ENCODE results near the gene PIK3C2A.
"Not testable (repeated sequence)": the region's sequence is repeated elsewhere in the genome, so short reads cannot be mapped to it uniquely, and the experiment has no call there.

Gene PIK3C2A

DNA sequence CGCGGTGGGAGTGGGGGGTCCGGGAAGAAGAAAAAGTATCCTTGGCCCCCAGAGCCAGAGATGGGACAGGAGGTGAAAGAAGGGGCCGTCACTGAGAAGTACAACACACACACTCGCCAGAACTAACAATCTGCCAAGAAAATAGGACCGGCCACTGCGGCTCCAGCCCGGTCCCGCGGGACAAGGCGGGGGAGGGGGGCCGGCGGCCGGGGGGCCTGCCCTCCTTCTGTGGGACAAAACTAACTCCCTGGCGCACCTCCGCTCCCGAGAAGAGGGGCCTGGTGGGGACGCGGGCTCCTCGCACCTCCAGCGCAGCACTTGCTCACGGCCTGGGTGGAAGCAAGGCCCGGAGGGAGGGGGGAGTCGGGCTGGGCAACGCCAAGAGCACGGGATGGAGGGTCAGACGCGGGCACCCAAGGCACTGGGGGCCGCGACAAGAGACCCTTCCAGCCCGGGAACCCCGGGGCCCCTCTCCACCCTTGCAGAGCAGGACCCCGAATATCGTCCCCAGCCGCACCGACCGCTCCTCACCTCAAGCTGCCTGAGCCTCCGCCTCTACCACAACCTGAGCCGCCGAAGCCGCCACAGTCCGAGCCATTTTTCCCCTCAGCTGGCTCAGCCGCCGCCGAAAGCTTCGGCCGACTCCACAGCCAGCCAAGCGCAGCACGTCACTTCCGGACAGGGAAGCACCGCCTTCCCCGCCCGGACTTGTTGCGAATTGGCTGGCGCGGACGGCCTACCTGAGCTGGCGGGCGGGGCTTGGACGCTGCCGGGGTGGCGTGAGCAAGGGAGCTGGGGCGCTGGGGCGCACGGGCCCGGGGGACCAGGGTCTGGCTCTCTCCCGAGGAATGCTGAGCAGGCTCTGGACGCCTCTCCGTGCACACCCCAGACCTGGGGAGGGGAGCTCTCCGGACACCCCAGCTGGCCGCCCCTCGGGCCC is at the start of gene PIK3C2A:
TSS of gene PIK3C2A (minus strand) at position 670 of the 940 bp plus-strand sequence. CDS start 38,245 bp downstream, outside the sequence.
- peak; percentile 81 to 84 (median 84) for DNase-seq (ENCODE audit: low read depth in 2 of 3, low spot score in 2 of 3)

DNA sequence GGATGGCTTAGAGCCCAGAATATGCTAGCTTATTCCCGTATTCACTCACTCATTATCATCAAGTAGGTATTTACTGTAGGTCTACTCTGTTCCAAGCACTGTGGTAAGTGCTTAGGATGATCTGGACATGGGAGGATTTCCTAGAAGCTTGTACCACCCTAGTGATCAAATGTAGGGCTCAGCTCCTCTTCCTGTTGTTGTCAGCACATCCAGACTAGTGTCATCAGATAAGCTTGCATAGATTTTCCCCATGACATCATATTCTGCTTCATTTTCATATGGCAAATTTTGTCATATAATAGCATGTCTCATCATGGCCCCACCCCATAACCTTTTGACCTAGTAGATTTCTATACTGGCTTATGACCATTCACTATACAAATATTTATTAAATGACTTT is 49.4 kb upstream of the PIK3C2A start:
- no peak for DNase-seq (ENCODE audit: low read depth in 2 of 3, low spot score in 2 of 3)

GRCh38 chr11:17256512-17256911 is 48.7 kb upstream of the PIK3C2A start:
- no peak for DNase-seq (ENCODE audit: low read depth in 2 of 3, low spot score in 2 of 3)

DNA sequence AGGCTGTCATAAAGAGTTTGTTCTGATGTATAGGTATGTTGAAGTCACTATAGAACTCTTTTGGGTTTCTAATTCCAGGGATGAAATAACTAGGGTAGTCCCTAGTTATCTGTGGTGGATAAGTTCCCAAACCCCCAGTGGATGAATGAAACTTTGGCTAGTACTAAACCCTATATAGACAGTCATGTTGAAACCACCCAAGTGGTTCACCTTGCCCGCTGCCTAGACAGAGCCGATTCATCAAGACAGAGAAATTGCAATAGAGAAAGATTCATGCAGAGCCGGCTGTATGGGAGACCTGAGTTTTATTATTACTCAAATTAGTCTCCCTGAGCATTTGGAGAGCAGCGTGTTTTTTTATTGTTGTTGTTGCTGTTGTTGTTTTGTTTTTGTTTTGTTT is 44.9 kb upstream of the PIK3C2A start:
- no peak for DNase-seq (ENCODE audit: low read depth in 2 of 3, low spot score in 2 of 3)

DNA sequence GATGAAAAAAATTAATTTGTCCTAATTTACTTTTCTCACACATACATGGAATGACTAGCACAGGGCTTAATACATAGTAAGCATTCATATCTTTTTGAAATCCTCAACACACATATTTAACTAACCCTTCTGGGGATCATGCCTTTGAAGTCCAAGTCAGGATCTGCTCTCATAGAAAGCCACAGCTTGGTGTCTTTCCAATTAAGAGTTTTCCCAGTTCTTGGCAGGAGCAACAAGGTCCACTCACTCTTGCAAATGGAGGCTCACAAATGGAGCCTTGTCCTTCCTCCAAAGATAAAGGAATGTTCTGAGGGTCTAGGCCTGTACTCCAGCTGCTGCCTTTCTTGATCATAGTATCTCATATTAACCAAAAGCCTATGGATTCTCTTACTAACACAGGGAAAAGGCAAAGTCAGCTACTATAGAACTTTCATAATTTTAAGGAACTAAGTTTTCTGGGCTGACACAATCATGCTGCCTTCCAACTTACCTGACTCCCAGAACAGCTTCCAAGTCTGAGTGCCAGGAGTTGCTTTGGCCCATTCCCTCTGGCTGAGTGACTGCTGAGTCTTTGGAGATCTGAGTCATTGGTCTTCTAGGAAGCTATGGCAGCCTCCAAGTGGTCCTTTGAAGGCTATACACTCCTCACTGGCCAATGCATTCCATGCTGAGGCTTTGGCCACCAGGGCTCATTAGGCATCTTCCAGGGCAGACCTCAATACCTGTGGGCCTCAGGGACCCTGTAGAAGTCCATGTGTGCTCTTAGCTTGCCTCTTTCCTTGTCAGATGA is 43.0 kb upstream of the PIK3C2A start:
- DNase-seq (ENCODE audit: low read depth in 2 of 3, low spot score in 2 of 3) = no peak

DNA sequence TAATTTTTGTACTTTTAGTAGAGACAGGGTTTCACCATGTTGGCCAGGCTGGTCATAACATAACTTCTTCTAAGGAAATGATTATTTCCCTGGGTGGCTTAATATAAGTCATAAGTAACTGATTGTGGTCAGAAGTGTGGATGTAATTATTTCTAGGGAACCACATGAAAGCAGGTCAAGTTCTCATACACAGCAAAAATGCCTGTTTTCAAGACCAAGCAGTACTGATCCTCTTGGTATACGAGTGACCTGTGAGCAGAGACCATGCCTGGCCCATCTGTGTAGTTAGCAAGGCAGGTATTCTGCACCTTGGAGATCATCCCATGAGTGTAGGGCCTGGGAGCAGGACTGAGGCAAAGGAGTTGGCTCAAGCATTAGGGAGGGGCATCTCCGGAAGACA is 36.3 kb upstream of the PIK3C2A start:
- DNase-seq (ENCODE audit: low read depth in 2 of 3, low spot score in 2 of 3) = no peak

DNA sequence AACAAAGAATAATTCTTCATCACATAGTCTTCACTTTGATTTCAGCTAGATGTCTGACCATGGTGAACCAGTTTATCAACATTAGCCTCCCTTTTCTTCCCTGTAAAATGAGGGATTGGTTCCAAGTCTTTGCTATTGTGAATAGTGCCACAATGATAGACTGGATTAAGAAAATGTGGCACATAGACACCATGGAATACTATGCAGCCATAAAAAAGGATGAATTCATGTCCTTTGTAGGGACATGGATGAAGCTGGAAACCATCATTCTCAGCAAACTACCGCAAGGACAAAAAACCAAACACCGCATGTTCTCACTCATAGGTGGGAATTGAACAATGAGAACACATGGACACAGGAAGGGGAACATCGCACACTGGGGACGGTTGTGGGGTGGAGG is 35.2 kb upstream of the PIK3C2A start:
- DNase-seq (ENCODE audit: low read depth in 2 of 3, low spot score in 2 of 3) = not testable (repeated sequence)

DNA sequence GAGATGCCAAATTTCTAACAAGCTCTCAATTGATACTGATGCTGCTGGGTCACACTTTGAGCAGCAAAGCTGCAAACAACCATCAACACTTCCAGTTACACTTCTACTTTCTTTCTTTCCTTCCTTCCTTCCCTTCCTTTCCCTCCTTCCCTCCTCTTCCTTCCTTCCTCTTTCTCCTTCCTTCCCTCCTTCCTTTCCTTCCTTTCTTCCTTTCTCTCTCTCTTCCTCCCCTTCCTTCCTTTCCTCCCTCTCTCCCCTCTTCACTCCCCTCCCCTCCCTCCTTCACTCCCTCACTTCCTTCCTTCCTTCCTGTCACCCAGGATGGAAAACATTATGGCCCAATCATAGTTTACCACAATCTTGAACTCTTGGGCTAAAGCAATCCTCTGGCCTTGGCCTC is 33.0 kb upstream of the PIK3C2A start:
- DNase-seq (ENCODE audit: low read depth in 2 of 3, low spot score in 2 of 3) = no peak

DNA sequence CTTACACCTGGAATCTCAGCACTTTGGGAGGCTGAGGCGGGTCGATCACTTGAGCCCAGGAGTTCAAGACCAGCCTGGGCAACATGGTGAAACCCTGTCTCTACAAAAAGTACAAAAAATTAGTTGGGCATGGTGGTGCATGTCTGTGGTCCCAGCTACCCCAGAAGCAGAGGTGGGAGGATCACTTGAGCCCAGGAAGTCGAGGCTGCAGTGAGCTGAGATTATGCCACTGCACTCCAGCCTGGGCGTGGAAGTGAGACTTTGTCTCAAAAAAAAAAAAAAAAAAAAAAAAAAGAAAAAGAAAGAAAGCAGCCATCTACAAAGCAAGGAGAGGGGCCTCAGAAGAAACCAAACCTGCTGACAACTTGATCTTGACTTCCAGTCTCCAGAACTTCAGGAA is 32.1 kb upstream of the PIK3C2A start:
- DNase-seq (ENCODE audit: low read depth in 2 of 3, low spot score in 2 of 3) = not testable (repeated sequence)

- no peak for DNase-seq (ENCODE audit: low read depth in 2 of 3, low spot score in 2 of 3)
Observed at GRCh38 chr11:17238377-17238776, 30.6 kb upstream of the PIK3C2A start.

DNA sequence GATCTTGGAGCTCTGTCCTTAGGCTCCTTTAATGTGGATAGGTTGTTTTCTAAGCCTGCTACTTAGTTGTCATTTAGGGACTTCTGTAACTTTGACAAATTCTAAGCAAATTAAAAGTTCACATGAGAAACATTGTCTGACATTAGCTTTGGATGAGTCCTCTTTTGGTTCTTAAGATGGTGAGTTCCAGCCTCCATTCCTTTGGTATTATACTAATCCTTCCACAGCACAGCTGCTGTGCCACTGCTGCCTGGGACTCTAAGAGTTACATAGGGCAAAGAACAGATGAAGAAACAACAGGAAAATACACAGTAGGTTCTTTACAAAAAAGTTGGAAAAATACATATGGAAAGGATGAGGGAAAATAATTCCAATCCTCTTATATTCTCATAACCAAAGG is 25.3 kb upstream of the PIK3C2A start:
- no peak for DNase-seq (ENCODE audit: low read depth in 2 of 3, low spot score in 2 of 3)

GRCh38 chr11:17230867-17231851 is 23.4 kb upstream of the PIK3C2A start:
- DNase-seq (ENCODE audit: low read depth in 2 of 3, low spot score in 2 of 3) = no peak

DNA sequence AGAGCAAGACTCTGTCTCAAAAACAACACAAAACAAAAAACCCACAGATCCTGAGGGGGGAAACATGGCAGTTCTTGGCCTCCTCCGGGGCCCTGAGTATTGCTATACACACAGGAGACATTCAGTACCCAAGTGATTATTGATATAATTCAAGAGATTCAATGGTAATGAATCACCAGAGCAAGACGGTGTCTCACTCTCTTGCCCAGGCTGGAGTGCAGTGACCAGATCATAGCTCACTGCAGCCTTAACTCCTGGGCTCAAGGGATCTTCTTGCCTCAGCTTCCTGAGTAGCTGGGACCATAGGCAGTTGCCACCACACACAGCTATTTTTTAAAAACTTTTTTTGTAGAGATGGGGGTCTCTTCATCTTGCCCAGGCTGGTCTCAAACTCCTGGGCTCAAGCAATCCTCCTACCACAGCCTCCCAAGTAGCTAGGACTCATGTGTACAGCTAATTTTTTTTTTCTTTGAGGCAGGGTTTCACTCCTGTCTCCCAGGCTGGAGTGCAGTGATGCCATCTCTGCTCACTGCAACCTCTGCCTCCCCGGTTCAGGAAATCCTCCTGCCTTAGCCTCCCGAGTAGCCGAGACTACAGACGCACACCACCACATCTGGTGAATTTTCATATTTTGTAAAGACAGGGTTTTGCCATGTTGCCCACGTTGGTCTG is 21.8 kb upstream of the PIK3C2A start:
- DNase-seq (ENCODE audit: low read depth in 2 of 3, low spot score in 2 of 3) = no peak

- not testable (repeated sequence) for DNase-seq (ENCODE audit: low read depth in 2 of 3, low spot score in 2 of 3)
Observed at GRCh38 chr11:17228186-17228925, 20.6 kb upstream of the PIK3C2A start.

DNA sequence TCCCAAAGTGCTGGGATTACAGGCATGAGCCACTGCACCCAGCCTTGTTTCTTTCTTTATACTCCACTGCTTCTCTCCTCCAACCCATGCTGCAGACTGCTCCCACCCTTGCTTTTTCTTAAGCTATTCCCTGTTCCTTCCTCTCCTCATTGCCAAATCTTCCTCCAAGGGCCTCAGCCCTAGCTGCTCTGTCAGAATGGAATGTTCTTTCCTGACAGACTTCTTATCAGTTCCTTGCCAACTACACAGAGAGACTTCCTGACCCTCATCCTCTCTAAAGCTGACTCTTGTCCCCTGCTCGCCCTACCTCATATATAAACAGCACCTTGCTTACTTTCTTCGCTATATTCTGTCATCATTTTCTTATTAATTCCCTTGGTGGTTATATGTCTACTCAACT is 16.9 kb upstream of the PIK3C2A start:
- DNase-seq (ENCODE audit: low read depth in 2 of 3, low spot score in 2 of 3) = no peak

- no peak for DNase-seq (ENCODE audit: low read depth in 2 of 3, low spot score in 2 of 3)
Observed at GRCh38 chr11:17221968-17222367, 14.2 kb upstream of the PIK3C2A start.

DNA sequence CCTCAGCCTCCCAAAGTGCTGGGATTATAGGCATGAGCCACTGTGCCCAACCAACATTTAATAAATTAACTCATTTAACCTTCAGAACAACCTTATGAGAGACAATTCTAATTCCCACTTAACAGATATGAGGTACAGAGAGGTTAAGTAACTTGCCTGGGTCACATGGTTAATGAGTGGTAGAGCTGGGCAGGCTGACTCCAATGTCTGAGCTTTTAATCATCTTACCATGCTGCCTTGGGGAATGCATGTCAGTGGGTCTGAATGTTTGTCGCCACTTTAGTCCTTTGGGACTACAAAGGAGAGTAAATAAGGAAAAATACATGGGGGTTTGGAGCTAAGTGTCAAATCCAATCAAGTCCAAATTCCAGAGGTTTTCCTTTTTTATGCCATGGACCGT is 11.2 kb upstream of the PIK3C2A start:
- DNase-seq (ENCODE audit: low read depth in 2 of 3, low spot score in 2 of 3) = no peak

DNA sequence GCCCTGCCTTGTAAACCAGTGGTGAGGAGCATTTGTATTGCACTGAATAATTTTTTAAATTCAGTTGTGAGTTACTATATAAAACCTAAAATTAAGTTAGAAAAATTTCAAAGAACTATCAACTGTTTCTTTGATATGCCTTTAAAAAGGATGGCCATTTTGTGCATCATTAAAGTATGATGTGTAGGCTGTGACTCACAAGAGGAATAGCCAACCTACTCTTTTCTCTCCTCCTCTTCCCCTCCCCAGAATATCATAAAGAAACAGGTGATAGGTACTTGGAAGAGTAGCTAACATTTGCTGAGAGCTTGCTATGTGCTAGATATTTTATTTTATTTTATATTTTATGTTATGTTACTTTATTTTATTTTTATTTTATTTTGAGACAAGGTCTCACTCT is 10.6 kb upstream of the PIK3C2A start:
- DNase-seq (ENCODE audit: low read depth in 2 of 3, low spot score in 2 of 3) = no peak

DNA sequence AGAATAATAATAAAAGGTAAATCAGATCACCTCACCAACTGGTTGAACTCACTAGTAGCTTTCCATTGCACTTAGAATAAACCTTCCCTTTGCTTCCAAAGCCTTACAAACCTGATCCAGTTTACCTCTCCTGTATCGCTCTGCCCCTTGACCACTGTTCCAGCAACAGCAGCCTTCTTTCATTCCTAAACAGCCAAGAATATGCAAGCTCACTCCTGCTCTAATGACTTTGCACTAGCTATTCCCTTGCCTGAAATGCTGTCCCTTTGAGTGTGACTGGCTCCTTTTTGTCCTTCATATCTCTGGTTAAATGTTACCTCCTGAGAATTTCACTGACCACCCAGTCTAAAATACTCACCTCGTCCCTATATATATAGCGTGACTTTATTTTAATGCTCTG is 9.6 kb upstream of the PIK3C2A start:
- no peak for DNase-seq (ENCODE audit: low read depth in 2 of 3, low spot score in 2 of 3)

DNA sequence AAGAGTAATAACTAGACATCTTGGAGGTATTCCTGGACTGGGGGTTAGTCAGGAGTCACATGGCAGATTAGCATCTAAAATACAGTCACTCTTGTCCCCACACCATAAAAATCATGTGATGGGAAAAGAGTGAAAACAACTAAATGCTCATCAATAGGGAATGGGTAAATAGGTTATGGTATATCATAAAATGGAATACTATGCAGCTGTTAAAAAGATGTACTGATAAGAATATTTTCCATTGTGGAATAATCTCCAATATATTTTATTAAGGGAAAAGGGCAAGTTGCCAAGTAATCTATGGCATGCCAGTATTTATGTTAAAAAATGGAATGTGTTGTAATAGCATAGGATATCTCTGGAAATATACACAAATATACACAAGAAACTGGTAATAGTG is 6.6 kb upstream of the PIK3C2A start:
- DNase-seq (ENCODE audit: low read depth in 2 of 3, low spot score in 2 of 3) = no peak
